ENCODE results near the gene OR2L2. TPM values are rescaled to one million over a fixed set of nuclear protein-coding genes. Genes with fewer than 3 reads are reported as not detected.

The OR2L2 gene
- polyA plus RNA-seq, 3 donors = 0.05 TPM; not detected in 2

DNA sequence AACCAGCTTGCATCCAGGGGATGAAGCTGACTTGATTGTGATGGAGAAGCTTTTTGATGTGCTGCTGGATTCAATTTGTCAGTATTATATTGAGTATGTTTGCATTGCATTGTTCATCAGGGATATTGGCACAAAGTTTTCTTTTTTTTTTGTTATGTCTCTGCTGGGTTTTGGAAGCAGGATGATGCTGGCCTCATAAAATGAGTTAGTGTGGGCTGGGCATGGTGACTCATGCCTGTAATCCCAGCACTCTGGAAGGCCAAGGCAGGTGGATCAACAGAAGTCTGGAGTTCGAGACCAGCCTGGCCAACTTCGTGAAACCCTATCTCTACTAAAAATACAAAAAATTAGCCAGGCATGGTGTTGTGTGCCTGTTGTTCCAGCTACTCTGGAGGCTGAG lies 25.4 kb downstream of the OR2L2 start:
- WGBS (ENCODE audit: insufficient coverage) = no CpG with 5 or more reads among the region's 2 CpGs
- Histone ChIP-seq H3K4me3 (replicated peaks in 1 of 3; ENCODE audit: low read depth in 2 of 3, low read length in 3 of 3) (no peak overlapping the region), H3K9me3 (replicated peaks in 1 of 2; ENCODE audit: control insufficient read depth in 1 of 2, insufficient read depth in 1 of 2, low read length in 2 of 2) (peaks cover 0 to 3% of the 10 kb centered on the region in 2 donors), H3K79me2 (ENCODE audit: insufficient read depth, low read length) (no peaks in the 10 kb centered on the region), H2AFZ (ENCODE audit: insufficient read depth, low read depth, low read length, poor library complexity, severe bottlenecking) (no peak overlapping the region), H3K27ac (ENCODE audit: low read depth in 1 of 2, low read length in 2 of 2) (no peak overlapping the region), H3K4me1 (ENCODE audit: control insufficient read depth in 1 of 2, insufficient read depth in 2 of 2, low read length in 2 of 2) (no peaks in the 10 kb centered on the region), H4K20me1 (ENCODE audit: insufficient read depth, low read length) (no peaks in the 10 kb centered on the region), H3K9ac (ENCODE audit: insufficient read depth, low read length, poor library complexity, severe bottlenecking) (no peak overlapping the region), H3K4me2 (replicated peaks; ENCODE audit: extremely low read depth, low read length, poor library complexity, severe bottlenecking) (no peak overlapping the region), H3K27me3 (ENCODE audit: control insufficient read depth in 2 of 2, insufficient read depth in 2 of 2, low read length in 2 of 2) (no peaks in the 10 kb centered on the region), H3K36me3 (replicated peaks in 1 of 2; ENCODE audit: control insufficient read depth in 1 of 2, insufficient read depth in 2 of 2, low read length in 2 of 2) (no peaks in the 10 kb centered on the region)
- DNase-seq = no peak
- Mint-ChIP-seq H3K4me1 (no peaks in the 10 kb centered on the region), H3K4me3 (no peak overlapping the region), H3K9me3 (peaks cover 2 to 9% (median 4%) of the 10 kb centered on the region in 7 donors), H3K27ac (no peak overlapping the region), H3K27me3 (ENCODE audit: low read depth in 3 of 3) (no peaks in the 10 kb centered on the region), H3K36me3 (no peaks in the 10 kb centered on the region)
- intact Hi-C loops (cut with micrococcal nuclease) = no loop called here
- TF ChIP-seq CTCF (IDR thresholded peaks at IDR 0.05) = no peak

DNA sequence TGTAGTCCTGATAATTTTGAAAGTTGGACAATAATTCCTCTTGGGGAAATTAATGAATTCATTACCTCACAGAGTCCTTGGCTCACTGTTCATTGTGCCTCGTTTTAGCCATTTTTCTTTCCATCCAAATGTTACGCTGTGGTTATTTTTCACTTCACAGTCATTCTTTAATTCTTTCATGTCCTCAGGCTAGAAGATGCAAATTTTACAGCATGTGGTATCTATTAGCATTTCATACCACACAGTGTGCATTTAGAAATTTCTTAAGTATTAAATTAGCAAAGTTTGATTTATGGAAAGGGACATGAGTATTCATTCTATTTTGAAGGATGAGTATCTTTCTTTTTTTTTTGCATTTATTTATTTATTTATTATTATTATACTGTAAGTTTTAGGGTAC lies 35.2 kb downstream of the OR2L2 start:
- peaks cover 0 to 2% (median 0%) of the 10 kb centered on the region in 3 donors for H3K27me3 Mint-ChIP-seq (ENCODE audit: low read depth in 3 of 3)
- H3K27ac Mint-ChIP-seq = no peak overlapping the region
- Histone ChIP-seq H3K79me2 (ENCODE audit: insufficient read depth, low read length) (no peaks in the 10 kb centered on the region), H2AFZ (ENCODE audit: insufficient read depth, low read depth, low read length, poor library complexity, severe bottlenecking) (no peak overlapping the region), H3K4me1 (ENCODE audit: control insufficient read depth in 1 of 2, insufficient read depth in 2 of 2, low read length in 2 of 2) (no peaks in the 10 kb centered on the region), H3K27me3 (ENCODE audit: control insufficient read depth in 2 of 2, insufficient read depth in 2 of 2, low read length in 2 of 2) (no peaks in the 10 kb centered on the region), H3K27ac (ENCODE audit: low read depth in 1 of 2, low read length in 2 of 2) (no peak overlapping the region), H3K4me3 (replicated peaks in 1 of 3; ENCODE audit: low read depth in 2 of 3, low read length in 3 of 3) (no peak overlapping the region), H3K9me3 (replicated peaks in 1 of 2; ENCODE audit: control insufficient read depth in 1 of 2, insufficient read depth in 1 of 2, low read length in 2 of 2) (no peaks in the 10 kb centered on the region), H3K4me2 (replicated peaks; ENCODE audit: extremely low read depth, low read length, poor library complexity, severe bottlenecking) (no peak overlapping the region), H3K36me3 (replicated peaks in 1 of 2; ENCODE audit: control insufficient read depth in 1 of 2, insufficient read depth in 2 of 2, low read length in 2 of 2) (no peaks in the 10 kb centered on the region), H3K9ac (ENCODE audit: insufficient read depth, low read length, poor library complexity, severe bottlenecking) (no peak overlapping the region), H4K20me1 (ENCODE audit: insufficient read depth, low read length) (no peaks in the 10 kb centered on the region)
- intact Hi-C loops (cut with micrococcal nuclease) = no loop called here
- H3K9me3 Mint-ChIP-seq = peaks cover 3 to 18% (median 9%) of the 10 kb centered on the region in 7 donors
- H3K4me1 Mint-ChIP-seq = no peaks in the 10 kb centered on the region
- no peak overlapping the region for H3K4me3 Mint-ChIP-seq
- no peaks in the 10 kb centered on the region for H3K36me3 Mint-ChIP-seq
- no peak for TF ChIP-seq CTCF (IDR thresholded peaks at IDR 0.05)
- no peak for DNase-seq
- no CpG with 5 or more reads among the region's 2 CpGs for WGBS (ENCODE audit: insufficient coverage)

Measured in CD14-positive monocyte (primary cell).